T-helper 2 cell treated with Interferon-gamma antibody and Interleukin-4, amounts not matched to agents 100 ng/mL and 5 ng/mL, for 36 hours (primary cell): ENCODE data around the gene AMT. TPM values are rescaled to one million over a fixed set of nuclear protein-coding genes. Genes with fewer than 3 reads are reported as not detected.
"Not testable (repeated sequence)": the region's sequence is repeated elsewhere in the genome, so short reads cannot be mapped to it uniquely, and the experiment has no call there.

Source experiments
- intact Hi-C: fragments of 100-400 bp; cut with micrococcal nuclease; formaldehyde crosslinking; loops from one replicate; pipeline ENCODE4 v1.15.1; 2023
- total RNA-seq: library from RNA; stranded (reverse); gene quantifications from 2 replicates; pipeline ENCODE4 v1.2.3, GENCODE V29; 2022

The AMT gene
- total RNA-seq, 1 donor from 2014 or later: 4.8 TPM

DNA sequence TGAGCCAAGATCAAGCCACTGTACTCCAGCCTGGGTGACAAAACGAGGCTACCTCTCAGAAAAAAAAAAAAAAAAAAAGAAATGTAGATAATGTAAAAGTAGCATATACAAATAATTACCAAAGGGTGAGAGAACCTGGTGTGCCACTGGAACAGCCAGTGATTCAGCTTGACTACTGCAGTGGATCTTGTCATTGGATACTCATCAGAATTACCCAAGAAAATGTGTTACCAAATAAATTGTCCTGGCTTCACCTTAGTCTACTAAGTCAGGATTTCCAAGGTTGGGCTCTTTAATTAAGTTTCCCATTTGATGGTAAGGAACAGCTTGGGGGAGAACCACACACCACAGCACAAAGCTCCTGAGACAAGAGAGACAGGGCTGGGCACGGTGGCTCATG, 5.3 kb upstream of the AMT start:
- intact Hi-C loops: no loop called here

- intact Hi-C loops: no loop called here
Measured at GRCh38 chr3:49424816-49425215, 2.5 kb upstream of the AMT start.

GRCh38 chr3:49421890-49422378, 339 bp downstream of the AMT start:
- intact Hi-C loops: no loop called here

GRCh38 chr3:49417516-49418120, 4.7 kb downstream of the AMT start:
- intact Hi-C loops: no loop called here

GRCh38 chr3:49416867-49417266, 5.4 kb downstream of the AMT start:
- intact Hi-C loops: loop anchor here (1.0 kb wide), 2 partner anchors 32 to 72 kb away; no protein-coding TSS in a partner anchor

DNA sequence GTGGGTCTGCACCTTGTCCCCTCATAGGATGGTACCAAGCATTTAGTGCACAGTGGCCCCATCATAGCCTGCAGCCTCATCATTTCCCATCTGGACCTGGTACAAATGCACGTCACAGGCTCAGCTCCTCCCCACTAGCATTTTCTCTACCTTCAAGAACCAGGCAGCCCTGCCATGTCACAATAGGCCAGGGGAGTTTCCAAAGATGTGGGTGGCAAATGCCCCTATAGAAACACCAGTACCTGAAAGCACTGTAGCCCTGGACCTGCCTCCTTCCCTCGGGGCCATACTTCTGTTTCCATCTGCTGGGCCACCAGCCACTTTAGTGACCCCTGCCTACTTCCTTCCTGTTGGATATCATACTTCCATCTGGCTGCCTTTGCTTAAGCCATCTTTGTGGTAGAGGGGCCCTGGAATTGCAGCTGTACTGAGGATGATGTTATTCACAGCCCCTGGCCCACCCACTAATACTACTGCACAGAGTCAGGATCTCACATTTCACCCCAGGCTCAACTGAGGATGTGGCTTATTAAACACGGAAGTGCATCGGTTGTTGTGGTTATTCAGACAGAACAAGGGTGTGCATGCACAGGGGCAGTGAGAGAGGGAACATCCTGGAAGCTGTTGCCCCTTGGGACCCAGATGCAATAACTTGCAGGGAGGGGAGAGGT, 6.2 kb downstream of the AMT start:
- intact Hi-C loops: loop anchor here (1.0 kb wide), 2 partner anchors 33 to 71 kb away; no protein-coding TSS in a partner anchor

- intact Hi-C loops: no loop called here
Measured at GRCh38 chr3:49414753-49415152, 7.5 kb downstream of the AMT start.

- intact Hi-C loops: loop anchor here (2.0 kb wide), 1 partner anchor 393 kb away; no protein-coding TSS in a partner anchor
Measured at GRCh38 chr3:49413338-49413734, 8.9 kb downstream of the AMT start.

DNA sequence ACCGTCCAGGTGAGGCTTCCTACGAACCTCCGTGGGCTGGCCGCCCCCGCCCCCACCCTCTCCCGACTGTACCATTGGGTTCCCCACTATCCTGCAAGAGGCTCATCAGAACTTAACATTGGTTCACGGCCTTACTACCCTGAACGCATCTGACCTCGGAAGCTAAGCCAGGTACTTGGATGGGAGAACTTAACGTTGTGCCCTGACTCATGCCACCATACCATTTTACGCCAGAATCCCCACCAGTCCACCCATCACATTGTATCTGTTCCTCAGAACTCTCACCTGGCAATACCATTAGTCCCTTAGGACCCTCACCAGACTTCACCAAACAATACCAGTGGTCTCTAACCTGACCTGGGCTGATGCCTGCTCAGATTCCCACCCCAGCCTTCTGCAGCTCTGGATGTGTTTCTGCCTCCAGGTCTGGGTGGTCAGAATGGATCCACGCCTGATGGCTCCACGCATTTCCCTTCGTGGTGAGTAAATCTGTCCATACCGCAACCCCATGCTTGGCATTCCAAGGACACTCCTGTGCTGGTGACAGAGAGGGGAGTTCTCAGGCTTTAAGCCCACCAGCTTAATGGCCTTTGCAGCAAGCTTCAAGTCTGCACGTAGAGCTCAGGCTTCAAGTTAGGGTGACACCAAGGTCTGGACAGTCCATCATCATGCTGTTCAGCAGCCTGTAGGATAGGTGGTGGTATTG, 9.5 kb downstream of the AMT start:
- intact Hi-C loops: loop anchor here (1.0 to 2.0 kb wide), 7 partner anchors 17 to 392 kb away; partner anchors contain the start of genes DAG1, GPX1, NICN1 and QRICH1

GRCh38 chr3:49411968-49412631, 10.2 kb downstream of the AMT start, which contains the start of the genes RHOA and TCTA:
TSS of gene RHOA (minus strand) at chr3:49411976. CDS start at chr3:49375589, 36,387 bp downstream.
TSS of gene TCTA (plus strand) at chr3:49412423. CDS start at chr3:49412427, 4 bp downstream.
- intact Hi-C loops: loop anchor here (1.0 to 2.0 kb wide), 7 partner anchors 17 to 391 kb away; partner anchors contain the start of genes DAG1, GPX1, NICN1 and QRICH1

DNA sequence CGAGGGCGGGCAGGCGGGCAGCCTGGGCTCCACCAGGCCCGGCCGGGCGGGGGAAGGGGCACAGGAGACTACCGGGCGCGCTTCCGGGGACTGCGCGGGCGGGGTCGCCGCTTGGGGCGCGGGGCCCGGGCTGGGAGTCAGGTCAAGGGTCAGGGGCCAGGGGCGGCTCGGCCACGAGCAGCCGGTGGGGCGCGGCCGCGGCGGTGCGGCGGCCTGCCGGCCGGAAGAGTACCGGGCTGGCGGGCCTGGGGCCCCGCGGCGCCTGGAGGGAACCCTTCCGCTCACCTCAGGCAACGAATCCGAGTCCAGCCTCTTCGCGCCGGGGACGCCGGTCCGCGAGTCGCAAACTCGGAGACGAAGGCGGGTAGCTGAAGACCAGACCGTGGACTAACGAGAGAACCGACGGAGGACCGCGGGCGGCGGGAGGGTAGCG, 10.7 kb downstream of the AMT start:
- intact Hi-C loops: no loop called here

DNA sequence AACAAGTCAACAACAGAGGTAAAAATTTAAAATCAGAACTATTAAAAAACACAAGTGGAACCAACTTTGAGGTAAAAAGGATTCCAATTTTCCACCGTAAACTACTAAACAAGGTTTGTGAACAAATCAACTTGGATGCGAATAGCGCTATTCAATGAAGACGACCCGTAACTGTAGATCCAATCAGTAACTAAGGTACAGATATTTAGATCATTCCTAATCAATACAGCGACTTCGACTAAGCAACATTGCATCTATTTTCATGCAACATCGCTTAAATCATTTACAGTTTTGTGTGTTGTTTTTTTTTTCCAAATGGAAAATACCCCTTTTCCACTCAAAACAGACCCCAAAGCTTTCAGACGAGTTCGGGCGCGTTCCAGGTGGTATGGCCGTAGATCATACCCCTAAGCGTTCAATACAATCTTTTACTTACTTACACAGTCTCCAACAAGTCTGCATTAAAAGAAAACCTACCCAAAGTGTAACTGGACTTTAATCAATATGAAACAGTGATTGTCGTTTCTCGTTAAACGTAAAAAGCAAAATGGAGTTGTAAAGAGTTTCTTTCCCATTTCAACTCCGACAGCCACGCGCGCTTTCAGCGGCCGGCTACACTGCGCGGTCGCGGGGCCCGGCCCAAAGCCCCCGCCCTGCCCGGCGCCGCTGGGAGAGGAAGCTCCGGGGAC, 11.3 kb downstream of the AMT start:
- intact Hi-C loops: no loop called here

- intact Hi-C loops: no loop called here
Measured at GRCh38 chr3:49410066-49410845, 12.0 kb downstream of the AMT start.

DNA sequence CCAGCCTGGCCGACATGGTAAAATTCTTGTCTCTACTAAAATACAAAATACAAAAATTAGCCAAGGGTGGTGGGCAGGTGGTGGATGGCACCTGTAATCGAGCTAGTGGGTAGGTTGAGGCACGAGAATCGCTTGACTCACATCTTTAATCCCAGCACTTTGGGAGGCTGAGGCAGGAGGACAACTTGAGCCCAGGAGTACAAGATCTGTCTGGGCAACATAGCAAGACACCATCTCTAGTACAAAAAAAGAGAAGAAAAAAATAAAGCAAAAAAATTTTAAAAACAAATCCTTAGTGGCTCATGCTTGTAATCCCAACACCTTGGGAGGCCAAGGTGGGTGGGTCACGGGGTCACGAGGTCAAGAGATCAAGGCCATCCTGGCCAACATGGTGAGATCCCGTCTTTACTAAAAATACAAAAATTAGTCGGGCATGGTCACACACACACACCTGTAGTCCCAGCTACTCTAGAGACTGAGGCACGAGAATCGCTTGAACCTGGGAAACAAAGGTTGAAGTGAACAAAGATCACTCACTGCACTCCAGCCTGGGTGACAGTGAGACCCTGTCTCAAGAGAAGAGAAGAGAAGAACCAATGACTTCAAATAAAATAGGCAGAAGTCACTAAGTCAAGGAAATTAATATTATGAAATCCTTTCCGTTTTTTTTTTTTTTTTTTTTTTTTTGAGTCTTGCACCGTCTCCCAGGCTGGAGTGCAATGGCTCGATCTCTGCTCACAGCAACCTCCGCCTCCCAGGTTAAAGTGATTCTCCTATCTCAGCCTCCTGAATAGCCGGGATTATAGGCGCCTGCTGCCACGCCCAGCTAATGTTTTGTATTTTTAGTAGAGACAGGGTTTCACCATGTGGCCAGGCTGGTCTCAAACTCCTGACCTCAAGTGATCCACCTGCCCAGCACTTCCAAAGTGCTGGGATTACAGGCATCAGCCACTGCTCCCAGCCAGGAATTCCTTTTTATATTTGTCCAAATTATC, 15.4 kb downstream of the AMT start:
- intact Hi-C loops: no loop called here

DNA sequence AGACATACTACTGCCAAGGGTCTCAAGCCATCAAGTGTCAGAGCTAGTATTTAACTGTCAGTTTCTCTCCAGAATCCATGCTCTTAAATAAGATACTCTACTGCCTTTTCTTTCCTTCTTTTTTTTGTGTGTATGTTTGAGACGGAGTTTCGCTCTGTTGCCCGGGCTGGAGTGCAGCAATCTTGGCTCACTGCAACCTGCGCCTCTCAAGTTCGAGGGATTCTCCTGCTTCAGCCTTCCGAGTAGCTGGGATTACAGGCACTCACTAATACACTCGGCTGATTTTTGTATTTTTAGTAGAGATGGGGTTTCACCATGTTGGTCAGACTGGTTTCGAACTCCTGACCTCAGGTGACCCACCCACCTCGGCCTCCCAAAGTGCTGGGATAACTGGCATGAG, 16.7 kb downstream of the AMT start:
- intact Hi-C loops: not testable (repeated sequence)

DNA sequence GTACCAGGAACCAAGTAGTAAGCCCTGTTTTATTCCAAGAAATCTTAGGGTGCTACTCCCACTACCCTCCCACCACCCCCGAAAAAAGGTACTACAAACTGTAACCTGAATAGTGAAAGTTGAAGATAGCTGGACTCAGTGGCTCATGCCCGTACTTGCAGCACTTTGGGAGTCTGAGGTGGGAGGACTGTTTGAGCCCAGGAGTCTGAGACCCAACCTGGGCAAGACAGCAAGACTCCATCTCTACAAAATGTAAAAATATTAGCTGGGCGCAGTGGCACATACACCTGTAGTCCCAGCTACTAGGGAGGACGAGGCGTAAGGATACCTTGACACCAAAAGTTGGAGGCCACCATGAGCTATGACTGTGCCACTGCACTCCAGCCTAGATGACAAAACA, 18.4 kb downstream of the AMT start:
- intact Hi-C loops: no loop called here

DNA sequence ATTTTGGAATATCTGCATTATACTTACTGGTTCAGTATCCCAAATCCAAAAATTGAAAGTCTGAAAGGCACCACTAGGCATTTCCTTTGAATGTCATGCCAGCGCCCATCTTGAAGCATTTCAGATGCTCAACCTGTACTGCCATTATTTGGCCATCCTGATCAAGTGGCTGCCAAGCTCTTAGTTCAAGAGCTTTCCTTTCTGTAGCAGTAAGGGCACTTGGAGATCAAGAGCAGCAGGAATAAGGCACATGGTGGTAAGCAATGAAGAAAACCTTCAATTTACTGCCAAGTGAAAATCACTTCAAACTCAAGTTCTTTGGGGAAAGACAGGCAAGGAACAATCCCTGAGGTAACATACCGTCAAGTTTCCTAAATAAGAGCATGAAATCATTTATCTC, 20.5 kb downstream of the AMT start:
- intact Hi-C loops: no loop called here

DNA sequence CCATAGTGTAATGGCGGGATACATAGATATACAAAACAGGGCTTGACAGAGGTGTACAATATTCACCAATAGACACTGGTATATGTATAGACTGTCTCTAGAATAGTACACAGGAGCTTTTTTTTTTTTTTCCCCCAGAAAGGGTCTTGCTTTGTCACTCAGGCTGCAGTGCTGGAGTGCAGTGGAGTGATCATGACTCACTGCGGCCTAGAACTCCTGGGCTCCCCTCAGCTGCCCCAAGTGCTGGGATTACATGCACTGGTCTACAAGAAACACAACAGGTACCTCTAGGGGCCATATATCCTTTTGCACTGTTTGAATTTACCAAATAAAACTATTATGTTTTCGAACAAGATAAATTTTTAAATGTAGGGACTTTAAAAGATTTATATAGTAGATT, 22.8 kb downstream of the AMT start:
- intact Hi-C loops: no loop called here

GRCh38 chr3:49397470-49397869, 24.8 kb downstream of the AMT start:
- intact Hi-C loops: no loop called here
